Stomach (tissue), 9 donors: Measurements from ENCODE around the gene ARL10. TPM values are rescaled to one million over a fixed set of nuclear protein-coding genes. Genes with fewer than 3 reads are reported as not detected.

Experiments
- DNase-seq, 2 donors: peaks; one replicate each; pipeline versions ENCODE4 v3.0.0 to v3.0.0-alpha.2; 2013 to 2019
- H3K27ac ChIP-seq, 5 donors: fragments of 200-600 bp in 4 of 5; sonication (generic) in 4 of 5; one replicate each; pipeline ENCODE4 v1.5.1; 2013 to 2019; ENCODE audit warnings: mild to moderate bottlenecking in 1 of 5, moderate library complexity in 1 of 5
- H3K27me3 ChIP-seq, 3 donors: fragments of 200-600 bp; sonication (generic); one replicate each; pipeline ENCODE4 v1.5.1; 2017 to 2019; ENCODE audit warnings: mixed run types in 1 of 3
- H3K36me3 ChIP-seq, 4 donors: fragments of 200-600 bp; sonication (generic); 1 replicate in 3 of 4; 2 replicates in 1 of 4; pipeline ENCODE4 v1.5.1; 2016 to 2019
- H3K4me1 ChIP-seq, 4 donors: fragments of 200-600 bp; sonication (generic); one replicate each; pipeline ENCODE4 v1.5.1; 2016 to 2019
- H3K4me3 ChIP-seq, 4 donors: fragments of 200-600 bp; sonication (generic) in 3 of 4; one replicate each; pipeline ENCODE4 v1.5.1; 2016 to 2019; ENCODE audit warnings: mild to moderate bottlenecking in 1 of 4
- H3K9me3 ChIP-seq, 4 donors: fragments of 200-600 bp; sonication (generic); one replicate each; pipeline ENCODE4 v1.5.1; 2016 to 2019
- EP300 ChIP-seq: sonication (generic); formaldehyde crosslinking; IDR thresholded peaks from one replicate; pipeline ENCODE4 v1.6.1; 2017; ENCODE audit warnings: antibody characterized with exemption
- POLR2A ChIP-seq, 4 donors: fragments of 450-650 bp; IDR thresholded peaks; one replicate each; pipeline ENCODE4 v1.6.1; 2016; ENCODE audit warnings: antibody characterized with exemption in 4 of 4, control low read depth in 2 of 4, mild to moderate bottlenecking in 1 of 4, moderate library complexity in 1 of 4
- POLR2AphosphoS5 ChIP-seq, 3 donors: sonication (generic); formaldehyde crosslinking; IDR thresholded peaks; one replicate each; pipeline ENCODE4 v1.6.1; 2016; ENCODE audit warnings: antibody characterized with exemption in 3 of 3
- WGBS, 5 donors: extraction: QIAGEN DNeasy Blood & Tissue Kit in 3 of 5; methylation state at CpG; one replicate each; pipeline versions ENCODE4 v1.1.5 to v1.1.7; 2013 to 2018; 5-methylcytosine and 5-hydroxymethylcytosine counted together
- intact Hi-C: fragments of 100-400 bp; cut with DNase I; formaldehyde crosslinking; loops from one replicate; pipeline ENCODE4 v1.15.1; 2023; ENCODE audit warnings: low total_unique reads
- polyA plus RNA-seq, 3 donors: library from polyadenylated mRNA; stranded (reverse); fragments of 200-250 nt; gene quantifications; one replicate each; pipeline ENCODE4 v1.2.3, GENCODE V29; 2013
- total RNA-seq, 5 donors: library from RNA; depleted of rRNA; stranded (reverse); fragments of >200 nt; gene quantifications; one replicate each; pipeline versions ENCODE4 v1.1.0 to v1.2.3, GENCODE V29; 2014 to 2016
- TF ChIP-seq, protein P1 (sequence below), 7 experiments: fragments of 450-650 bp in 4 of 7; fragments of 200-600 bp in 3 of 7; sonication (generic) in 3 of 7; IDR thresholded peaks; one replicate each; pipeline ENCODE4 v1.5.1; 2016 to 2019; ENCODE audit warnings: antibody characterized with exemption in 7 of 7, control low read depth in 2 of 7, mild to moderate bottlenecking in 1 of 7
- donor health status: healthy with polysubstance abuse.
- donor health status: Bipolar disorder and iron deficiency.
- donor health status: healthy.

Gene ARL10
- total and polyA plus RNA-seq, 8 donors, result 0.31 to 9.9 (median 3.0) TPM

DNA sequence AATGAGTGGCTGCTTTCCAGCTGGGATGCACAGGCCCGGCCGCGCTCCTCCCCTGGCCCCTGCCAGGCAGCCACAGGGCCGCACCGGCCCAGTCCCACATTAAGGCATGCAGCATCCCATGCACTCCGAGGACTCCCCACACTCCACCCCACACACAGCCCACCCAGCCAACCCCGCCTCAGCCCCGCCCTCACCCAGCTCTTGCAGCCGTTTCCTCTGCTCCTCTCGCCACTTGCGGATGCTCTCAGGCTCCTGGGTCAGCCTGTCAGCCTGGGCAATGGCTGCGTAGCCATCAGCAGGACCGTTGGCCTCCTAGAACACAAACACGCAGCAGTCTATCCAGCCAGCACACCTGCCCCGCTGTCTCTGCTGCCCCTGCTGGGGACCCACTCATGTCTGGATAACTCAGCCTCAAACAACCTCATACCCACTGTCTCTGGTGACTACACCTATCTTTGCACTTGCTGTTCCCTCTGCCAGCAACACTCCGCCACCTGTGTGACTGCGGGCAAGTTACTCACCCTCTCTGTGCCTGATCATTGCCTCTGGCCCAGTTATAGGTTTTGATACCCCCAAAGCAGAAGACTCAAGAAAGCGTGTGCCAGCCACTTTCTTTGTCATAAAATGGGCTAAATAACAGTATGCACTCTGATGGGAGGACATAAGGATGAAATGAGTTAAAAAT, 32.6 kb downstream of the ARL10 start:
- intact Hi-C loops, result no loop called here

DNA sequence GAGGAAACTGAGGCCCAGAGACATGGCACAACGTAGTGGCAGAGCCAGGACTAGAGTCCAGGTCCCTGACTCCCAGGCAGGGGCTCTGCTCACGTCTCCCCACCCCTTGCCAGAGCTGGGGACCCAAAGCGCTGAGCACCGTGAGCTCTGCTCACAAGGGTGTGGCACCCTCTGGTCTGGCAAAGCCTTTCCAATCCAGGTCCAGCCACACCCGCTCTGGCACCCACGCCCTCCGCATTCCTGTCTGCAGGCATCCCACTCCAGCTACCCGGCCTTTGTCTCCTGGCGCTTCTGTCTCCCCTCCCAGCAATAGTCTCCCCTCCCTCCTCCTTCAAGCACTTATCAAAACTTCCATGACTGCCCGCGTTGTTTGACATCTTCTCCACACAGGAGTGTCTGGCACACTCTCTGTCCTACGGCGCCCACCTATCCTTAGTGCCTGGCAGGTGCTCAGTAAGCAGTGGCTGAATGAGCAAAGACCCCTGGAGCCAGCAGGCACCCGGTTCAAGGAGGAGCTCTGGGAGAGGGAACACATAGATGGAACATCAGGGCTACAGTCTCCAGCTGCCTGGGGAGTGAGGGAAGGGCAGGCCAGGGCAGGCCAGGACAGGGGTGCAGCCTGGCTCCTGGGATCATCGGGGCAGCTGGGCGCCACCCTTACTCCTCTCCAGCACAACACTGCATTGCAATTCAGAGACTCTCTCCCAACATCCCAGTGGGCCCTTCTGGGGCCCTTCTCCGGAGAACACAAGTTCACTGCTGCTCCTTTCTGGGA, 35.3 kb downstream of the ARL10 start:
- H3K36me3 ChIP-seq, result peaks cover 12 to 73% (median 53%) of the 10 kb centered on the region in 4 donors
- 34 to 70% (median 50%) methylated on average over 17 of the region's 17 CpGs for WGBS, 5 donors
- H3K4me3 ChIP-seq, result no peak overlapping the region
- no peaks in the 10 kb centered on the region for H3K9me3 ChIP-seq
- H3K27me3 ChIP-seq, result no peaks in the 10 kb centered on the region
- peak overlapping the region in 2 of 5 donors; percentile 29 to 73 for H3K27ac ChIP-seq
- intact Hi-C loops, result no loop called here
- DNase-seq, result peak; percentile 54 to 71
- no peak for TF ChIP-seq EP300
- TF ChIP-seq, protein P1, sequence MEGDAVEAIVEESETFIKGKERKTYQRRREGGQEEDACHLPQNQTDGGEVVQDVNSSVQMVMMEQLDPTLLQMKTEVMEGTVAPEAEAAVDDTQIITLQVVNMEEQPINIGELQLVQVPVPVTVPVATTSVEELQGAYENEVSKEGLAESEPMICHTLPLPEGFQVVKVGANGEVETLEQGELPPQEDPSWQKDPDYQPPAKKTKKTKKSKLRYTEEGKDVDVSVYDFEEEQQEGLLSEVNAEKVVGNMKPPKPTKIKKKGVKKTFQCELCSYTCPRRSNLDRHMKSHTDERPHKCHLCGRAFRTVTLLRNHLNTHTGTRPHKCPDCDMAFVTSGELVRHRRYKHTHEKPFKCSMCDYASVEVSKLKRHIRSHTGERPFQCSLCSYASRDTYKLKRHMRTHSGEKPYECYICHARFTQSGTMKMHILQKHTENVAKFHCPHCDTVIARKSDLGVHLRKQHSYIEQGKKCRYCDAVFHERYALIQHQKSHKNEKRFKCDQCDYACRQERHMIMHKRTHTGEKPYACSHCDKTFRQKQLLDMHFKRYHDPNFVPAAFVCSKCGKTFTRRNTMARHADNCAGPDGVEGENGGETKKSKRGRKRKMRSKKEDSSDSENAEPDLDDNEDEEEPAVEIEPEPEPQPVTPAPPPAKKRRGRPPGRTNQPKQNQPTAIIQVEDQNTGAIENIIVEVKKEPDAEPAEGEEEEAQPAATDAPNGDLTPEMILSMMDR (IDR thresholded peaks at IDR 0.05), result no peak
- TF ChIP-seq POLR2AphosphoS5 (IDR thresholded peaks at IDR 0.05), result no peak
- no peak for TF ChIP-seq POLR2A (IDR thresholded peaks at IDR 0.05)
- H3K4me1 ChIP-seq, result peaks cover 0 to 51% (median 27%) of the 10 kb centered on the region in 4 donors

More for the DNA sequence above, 32.6 kb downstream of the ARL10 start:
- WGBS, 5 donors, result 91 to 96% (median 93%) methylated on average over 18 of the region's 18 CpGs
- TF ChIP-seq, protein P1 (IDR thresholded peaks at IDR 0.05), result no peak
- no peak for TF ChIP-seq POLR2A (IDR thresholded peaks at IDR 0.05)
- no peak for TF ChIP-seq EP300
- no peak for TF ChIP-seq POLR2AphosphoS5 (IDR thresholded peaks at IDR 0.05)
- Histone ChIP-seq H3K27me3 (no peaks in the 10 kb centered on the region), H3K4me1 (peaks cover 0 to 29% (median 17%) of the 10 kb centered on the region in 4 donors), H3K9me3 (no peaks in the 10 kb centered on the region), H3K27ac (no peak overlapping the region), H3K4me3 (no peak overlapping the region), H3K36me3 (peaks cover 16 to 78% (median 65%) of the 10 kb centered on the region in 4 donors)
- no peak for DNase-seq

DNA sequence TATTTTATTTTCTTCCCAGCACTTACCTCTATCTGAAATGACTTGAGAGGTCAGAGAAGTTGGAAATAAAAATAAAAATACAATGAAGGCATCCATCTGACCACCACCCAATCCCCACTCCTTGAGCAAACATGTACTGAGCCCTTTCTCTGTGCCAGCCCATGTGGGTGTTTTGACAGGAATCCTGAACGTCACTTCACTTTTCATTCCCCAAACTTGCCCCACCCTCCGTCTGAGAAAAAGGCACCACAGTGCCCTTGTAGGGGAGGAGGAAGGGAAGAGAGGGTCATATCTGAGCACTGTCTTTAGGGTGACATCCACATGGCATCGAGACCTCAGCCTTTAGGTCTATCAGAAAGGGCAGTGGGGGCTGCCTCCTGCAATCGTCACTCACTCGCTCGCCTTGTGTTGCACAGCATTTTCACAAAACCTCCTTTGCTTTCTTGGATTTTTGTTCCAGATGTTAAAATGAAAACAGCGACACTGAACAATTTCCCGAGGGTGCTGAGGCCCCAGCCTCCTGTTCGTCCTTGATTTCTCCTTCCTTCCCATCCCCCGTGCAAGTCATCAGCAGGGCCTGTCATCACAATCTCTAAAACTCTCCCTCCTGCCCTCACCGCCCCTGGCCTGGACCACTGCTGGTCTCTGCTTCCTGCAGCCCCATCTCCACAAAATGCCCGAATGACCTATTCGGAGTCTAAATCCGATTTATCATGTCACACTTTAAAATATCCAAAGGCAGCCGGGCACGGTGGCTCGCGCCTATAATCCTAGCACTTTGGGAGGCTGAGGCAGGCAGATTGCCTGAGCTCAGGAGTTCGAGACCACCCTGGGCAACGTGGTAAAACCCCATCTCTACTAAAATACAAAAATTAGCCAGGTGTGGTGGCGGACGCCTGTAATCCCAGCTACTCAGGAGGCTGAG, 36.3 kb downstream of the ARL10 start:
- DNase-seq, result no peak
- intact Hi-C loops, result no loop called here
- WGBS, 5 donors, result 86 to 89% (median 88%) methylated on average over 22 of the region's 22 CpGs
- Histone ChIP-seq H3K9me3 (no peaks in the 10 kb centered on the region), H3K27me3 (no peaks in the 10 kb centered on the region), H3K4me3 (no peak overlapping the region), H3K36me3 (peaks cover 21 to 73% (median 53%) of the 10 kb centered on the region in 4 donors), H3K27ac (peak overlapping the region in 2 of 5 donors; percentile 29 to 73), H3K4me1 (peaks cover 0 to 58% (median 27%) of the 10 kb centered on the region in 4 donors)
- no peak for TF ChIP-seq POLR2AphosphoS5 (IDR thresholded peaks at IDR 0.05)
- TF ChIP-seq, protein P1 (IDR thresholded peaks at IDR 0.05), result no peak
- no peak for TF ChIP-seq POLR2A (IDR thresholded peaks at IDR 0.05)
- TF ChIP-seq EP300, result no peak
